Right renal cortex interstitium (tissue), 3 donors: ENCODE measurements around the gene GOLGA3. TPM values are rescaled to one million over a fixed set of nuclear protein-coding genes. Genes with fewer than 3 reads are reported as not detected.
"Not testable (repeated sequence)": the region's sequence is repeated elsewhere in the genome, so short reads cannot be mapped to it uniquely, and the experiment has no call there.

ENCODE experiments used
- DNase-seq, 3 donors: peaks; one replicate each; pipeline ENCODE4 v3.0.0-alpha.2; 2013; ENCODE audit warnings: low read depth in 3 of 3, low spot score in 2 of 3
- polyA plus RNA-seq, 3 donors: library from polyadenylated mRNA; unstranded; fragments of 120-200 nt; gene quantifications; one replicate each; pipeline ENCODE4 v1.2.1, GENCODE V29; 2013; ENCODE audit not compliant: insufficient read length in 3 of 3

GOLGA3 gene
- polyA plus RNA-seq, 3 donors, result 18.5 to 23.6 (median 21.7) TPM

DNA sequence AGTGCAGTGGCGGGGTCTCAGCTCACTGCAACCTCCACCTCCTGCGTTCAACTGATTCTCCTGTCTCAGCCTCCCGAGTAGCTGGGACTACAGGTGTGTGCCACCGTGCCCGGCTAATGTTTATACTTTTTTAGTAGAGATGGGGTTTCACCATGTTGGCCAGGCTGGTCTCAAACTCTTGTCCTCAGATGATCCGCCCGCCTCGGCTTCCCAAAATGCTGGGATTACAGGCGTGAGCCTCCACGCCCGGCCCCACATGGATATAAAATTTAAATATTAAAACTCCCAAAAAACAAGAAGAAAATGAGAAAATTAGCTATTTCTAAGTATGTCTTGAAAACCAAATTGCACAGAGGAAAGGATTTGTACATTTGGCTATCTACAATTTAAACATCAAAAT lies 16.0 kb upstream of the GOLGA3 start:
- not testable (repeated sequence) for DNase-seq

DNA sequence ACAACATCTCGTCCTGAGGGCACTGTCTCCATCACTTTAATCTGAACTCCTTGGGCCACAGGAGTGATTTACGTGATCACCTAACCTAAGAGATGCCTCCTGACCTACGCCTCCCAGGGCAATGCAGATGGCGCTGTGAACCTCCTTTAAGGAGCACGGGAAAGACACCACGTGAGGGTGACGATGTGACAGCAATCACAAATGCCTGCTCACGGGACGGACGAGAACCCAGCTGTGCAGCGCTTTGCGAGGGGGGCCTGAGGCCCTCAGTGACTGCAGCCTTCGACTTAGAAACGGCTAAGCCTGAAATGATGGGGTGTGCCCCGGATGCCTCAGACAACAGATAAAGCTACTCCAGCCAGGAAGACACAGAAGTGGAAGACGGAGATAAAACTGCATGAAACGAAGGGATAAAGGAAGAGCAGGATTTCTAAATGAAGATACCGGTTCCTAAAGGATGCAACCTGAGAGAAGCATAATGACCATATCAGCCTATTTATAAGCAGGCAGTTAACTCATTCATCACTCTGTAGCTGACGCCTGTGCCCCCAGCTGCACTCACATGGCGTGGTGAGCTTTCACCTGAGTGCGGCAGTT lies 13.9 kb upstream of the GOLGA3 start:
- no peak for DNase-seq

DNA sequence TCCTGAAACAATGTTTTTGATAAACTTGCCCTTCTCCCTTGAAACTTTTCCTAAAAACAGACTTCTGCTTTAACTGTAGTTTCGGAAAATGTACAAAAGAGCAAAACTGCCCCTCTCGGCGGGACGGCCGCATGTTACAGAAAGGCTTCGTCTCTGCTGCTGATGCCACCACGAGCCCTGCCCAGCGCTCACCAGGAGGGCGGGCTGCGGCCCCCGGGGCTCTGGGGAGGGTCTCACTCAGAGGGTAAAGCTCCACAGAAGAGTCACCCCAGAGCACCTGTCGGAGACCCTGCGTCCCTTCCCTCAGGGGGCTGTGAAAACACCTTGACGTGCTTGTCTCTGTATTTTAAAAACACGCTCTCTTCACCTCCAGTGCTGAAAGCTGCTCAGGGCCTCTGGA lies 12.5 kb upstream of the GOLGA3 start:
- no peak for DNase-seq

DNA sequence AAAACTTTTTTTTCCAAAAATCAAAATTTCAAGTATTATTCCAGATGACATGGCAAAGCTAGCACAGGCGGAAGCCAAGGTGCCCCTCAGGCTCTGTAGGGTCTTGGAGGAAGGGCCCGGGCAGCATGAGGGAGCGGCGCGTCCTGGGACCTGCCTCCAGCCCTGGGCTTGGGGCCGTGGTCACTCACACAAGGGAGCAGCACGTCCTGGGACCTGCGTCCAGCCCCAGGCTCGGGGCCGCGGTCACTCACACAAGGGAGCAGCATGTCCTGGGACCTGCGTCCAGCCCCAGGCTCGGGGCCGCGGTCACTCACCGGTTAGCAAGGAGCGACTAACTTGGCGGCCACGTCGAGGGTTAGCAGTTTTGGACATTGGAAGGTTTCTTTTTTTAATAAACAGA lies 11.9 kb upstream of the GOLGA3 start:
- DNase-seq, result no peak

DNA sequence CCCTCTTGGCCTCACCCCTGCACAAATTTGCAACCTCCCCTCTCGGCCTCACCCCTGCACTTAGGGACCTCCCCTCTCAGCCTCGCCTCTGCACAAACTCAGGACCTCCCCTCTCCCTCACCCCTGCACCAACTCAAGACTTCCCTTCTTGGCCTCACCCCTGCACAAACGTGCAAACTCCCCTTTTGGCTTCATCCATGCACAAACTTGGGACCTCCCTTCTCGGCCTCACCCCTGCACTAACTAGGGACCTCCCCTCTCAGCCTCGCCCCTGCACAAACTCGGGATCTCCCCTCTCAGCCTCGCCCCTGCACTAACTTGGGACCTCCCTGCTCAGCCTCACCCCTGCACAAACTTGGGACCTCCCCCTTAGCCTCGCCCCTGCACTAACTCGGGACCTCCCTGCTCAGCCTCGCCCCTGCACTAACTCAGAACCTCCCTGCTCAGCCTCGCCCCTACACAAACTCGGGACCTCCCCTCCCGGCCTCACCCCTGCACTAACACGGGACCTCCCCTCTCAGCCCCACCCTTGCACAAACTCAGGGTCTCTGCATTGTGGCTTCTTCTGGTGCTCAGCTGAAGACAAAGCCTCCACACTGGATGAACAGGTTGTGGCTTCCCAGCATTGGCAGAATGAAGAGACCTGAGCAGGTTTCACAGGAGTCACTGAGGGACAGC lies 11.0 kb upstream of the GOLGA3 start:
- no peak for DNase-seq

DNA sequence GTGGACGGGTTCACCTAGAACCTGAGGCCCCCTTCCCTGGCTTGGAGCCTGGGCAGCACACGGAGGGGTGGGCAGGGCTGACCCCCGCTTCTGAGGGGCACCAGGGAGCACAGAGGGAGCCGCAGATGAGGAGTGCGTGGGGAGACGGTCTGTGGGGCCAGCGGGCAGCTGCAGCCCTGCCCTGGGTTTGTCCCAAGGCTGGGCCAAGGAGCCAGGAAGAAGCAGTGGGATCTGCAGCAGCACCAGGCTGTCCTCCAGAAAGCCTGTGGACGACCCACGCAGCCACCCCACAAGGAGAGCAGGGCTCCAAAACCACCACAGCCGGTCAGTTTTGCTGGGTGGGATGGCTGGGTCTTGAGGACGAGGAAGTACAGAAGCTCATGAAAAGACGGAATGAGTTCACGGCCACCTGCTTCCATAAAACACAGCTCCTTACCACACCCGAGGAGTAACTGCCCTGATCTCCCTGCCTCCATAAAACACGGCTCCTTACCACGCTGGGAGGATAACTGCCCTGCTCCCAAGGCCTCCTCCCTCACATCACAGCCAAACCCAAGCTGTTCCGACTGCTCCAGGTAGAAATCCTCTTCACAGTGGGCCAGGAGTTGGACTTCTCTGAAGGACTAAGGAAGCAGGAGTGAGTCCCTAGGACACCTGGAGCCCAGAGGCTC lies 9.9 kb upstream of the GOLGA3 start:
- DNase-seq, result no peak

DNA sequence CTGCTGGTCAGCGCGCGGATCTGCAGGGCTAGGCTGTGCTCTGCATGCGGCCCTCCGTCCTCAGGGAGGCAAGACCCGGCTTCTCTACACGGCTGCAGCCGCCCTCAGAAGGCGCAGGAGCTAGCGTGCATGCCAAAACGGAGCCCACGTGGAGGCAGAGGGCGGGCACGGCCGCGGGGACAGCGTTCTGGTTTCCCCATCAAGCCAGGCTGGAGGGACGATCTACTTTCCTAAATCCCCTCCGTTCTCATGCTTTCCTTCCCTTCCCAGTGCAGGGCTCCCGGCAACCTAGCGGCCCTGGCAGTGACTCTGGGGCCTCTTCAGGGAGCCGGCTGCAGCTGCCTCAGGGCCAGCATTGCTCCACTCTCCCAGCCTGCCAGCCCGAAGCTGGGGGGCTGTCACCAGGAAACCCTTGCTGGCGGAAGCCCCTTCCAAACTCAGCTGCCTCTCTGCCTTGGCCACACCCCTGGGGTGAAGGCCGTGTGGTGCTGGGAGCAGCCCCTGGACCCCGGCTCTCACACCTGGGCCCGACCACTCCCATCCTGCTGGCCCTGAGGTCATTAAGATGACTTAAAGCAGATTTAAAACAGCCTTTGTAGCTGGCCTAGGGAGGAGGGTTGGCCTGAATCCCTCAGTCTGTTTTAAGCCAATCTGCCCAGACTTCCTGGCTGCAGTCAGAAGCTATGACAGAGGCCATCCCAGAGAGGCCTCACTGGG lies 9.2 kb upstream of the GOLGA3 start:
- no peak for DNase-seq

DNA sequence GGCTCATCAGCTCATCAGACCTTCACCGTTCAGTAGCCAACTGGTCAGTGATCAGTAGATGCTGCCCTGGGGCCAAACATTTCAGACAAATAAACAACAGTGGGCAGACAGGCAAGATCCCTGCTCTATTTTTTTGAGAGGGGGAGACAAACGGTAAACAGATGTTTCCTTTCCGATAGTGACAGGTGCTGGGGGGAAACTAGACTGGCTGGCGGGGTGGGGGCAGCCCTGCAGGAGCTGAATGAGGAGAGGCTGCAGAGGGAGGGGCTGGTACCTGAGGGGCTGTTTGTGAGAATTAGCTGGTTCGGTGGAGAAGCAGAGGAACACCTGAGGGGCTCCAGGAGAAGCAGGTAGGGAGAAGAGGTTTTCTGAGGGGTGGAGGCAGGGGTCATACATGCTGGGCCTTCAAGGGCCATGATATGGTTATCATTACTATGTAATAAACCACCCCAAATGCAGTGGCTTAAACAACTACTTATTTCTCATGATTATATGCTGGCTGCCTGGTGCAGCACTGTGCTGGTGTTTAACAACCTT lies 8.2 kb upstream of the GOLGA3 start:
- no peak for DNase-seq

DNA sequence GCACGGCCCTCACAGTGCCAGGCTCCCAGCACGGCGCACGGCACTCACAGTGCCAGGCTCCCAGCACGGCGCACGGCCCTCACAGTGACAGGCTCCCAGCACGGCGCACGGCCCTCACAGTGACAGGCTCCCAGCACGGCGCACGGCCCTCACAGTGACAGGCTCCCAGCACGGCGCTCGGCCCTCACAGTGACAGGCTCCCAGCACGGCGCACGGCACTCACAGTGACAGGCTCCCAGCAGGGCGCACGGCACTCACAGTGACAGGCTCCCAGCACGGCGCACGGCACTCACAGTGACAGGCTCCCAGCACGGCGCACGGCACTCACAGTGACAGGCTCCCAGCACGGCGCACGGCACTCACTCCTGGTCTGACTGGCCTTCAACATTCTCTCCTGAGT lies 7.6 kb upstream of the GOLGA3 start:
- not testable (repeated sequence) for DNase-seq

DNA sequence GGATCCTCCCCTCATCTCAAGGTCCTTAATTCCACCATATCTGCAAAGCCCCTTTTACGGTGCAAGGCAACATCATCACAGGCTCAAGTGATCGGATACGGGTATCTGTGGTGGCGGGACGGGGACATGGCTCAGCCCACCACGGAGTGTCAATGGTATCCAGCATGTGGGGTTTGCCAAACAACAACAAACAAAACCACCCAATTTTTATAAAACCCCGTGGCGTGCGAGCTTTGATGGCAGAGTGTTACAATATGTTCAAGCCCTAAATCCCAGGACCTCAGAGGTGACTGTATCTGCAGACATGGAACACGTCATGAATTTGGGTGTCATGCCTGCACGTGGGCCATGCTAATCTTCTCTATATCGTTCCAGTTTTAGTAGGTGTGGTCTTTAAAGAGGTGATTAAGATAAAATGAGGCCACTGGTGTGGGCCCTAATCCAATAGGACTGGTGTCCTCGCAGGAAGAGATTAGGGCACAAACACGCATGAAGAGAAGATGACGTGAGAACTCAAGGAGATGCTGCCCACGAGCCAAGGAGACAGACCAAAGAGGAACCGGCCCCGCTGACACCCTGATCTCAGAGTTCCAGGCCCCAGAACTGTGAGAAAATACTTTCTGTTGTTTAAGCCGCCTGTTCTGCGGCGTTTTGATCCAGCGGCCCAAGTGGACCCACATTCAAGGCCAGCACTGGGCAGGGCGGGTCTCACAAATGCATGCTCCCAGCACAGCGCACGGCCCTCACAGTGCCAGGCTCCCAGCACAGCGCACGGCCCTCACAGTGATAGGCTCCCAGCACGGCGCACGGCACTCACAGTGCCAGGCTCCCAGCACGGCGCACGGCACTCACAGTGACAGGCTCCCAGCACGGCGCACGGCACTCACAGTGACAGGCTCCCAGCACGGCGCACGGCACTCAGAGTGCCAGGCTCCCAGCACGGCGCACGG lies 6.7 kb upstream of the GOLGA3 start:
- DNase-seq, result no peak

DNA sequence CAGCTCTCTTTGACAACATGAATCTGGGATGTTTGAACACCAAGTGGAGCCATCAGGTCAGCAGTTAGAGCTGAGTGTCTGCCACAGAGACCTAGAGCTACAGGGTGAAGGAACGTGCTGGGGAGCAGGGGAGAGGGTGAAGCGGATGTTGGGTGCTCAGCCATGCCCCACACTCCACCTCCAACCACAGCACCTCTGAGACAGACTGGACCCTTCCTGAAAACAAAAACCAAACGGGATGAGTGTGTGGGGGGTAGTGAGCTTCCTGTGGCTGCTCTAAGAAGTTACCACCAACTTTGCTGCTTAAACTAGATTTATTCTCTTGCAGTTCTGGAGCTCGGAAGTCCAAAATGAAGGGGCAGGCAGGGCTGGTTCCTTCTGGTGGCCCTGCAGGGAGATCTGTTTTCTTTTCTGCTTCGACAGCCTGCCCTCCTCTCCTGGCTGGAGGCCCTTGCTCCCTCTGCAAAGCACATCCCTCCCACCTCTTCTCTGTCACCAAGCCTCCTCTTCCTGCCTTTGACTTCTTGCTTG lies 5.6 kb upstream of the GOLGA3 start:
- no peak for DNase-seq

DNA sequence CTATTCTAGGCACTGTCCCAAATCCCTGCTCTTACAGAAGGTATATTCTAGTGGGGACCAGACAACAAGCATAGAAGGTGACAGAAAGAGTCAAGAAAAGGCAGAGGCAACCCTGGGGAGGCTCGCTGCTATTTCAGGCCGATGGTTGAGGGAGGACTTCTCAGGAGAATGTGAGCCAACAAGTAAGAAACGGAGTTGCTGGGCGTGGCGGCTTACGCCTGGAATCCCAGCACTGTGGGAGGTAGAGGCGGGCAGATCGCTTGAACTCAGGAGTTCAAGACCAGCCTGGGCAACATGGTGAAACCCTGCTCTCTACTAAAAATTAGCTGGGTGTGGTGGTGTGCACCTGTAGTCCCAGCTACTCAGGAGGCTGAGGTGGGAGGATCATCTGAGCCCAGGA lies 4.7 kb upstream of the GOLGA3 start:
- no peak for DNase-seq

DNA sequence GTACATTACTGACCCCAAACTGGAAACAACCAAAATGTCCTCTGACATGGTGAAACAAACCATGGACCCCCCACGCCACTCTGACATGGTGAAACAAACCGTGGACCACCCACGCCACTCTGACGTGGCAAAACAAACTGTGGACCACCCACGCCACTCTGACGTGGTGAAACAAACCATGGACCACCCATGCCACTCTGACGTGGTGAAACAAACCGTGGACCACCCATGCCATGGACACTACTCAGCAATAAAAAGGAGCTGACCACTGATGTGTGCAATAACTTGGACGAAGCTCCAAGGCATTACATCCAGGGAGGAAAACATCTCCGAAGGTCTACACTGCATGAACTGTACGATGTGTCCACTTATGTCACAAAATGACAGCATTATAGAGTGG lies 3.1 kb upstream of the GOLGA3 start:
- DNase-seq, result no peak

DNA sequence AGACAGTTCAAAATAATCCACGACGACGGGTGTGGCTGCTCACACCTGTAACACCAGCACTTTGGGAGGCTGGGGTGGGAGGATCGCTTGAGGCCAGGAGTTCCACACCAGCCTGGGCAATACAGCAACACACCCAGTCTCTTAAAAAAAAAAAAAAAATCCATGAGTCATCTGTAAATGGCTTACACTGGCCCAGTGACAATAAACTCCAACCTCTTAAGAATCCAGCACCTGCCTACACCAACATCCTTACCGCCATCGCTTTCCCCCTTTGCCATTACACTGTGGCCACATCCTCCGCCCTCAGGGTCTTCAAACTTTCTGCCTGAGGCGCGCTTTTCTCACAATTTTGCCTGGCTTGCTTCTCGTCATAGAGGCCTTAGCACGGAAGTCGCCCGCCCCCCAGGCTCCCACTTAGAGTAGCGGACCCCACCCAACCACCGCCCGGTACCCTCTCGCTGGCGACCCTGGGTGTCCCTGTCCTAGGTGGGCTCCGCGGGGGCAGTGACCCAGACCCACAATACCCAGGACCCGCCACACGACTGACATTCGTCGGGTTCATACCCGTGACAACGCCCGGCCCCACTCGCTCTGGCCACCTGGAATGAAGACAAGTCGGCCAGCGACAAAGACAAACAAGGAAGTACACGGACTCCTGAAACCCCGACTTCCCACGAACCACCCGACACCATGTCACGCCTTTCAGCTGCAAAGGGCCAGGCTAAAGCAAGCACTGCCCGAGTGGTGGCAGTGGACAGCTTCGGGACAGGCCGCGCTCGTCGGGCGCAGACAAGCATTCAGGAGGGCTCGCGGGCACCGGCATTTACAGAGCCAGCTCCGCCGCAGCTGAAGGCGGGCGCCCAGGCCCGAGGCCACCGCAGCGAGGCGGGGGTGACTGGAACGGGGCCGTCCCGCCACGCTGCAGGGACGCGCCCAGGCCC lies 636 bp downstream of the GOLGA3 start:
- DNase-seq, result no peak

DNA sequence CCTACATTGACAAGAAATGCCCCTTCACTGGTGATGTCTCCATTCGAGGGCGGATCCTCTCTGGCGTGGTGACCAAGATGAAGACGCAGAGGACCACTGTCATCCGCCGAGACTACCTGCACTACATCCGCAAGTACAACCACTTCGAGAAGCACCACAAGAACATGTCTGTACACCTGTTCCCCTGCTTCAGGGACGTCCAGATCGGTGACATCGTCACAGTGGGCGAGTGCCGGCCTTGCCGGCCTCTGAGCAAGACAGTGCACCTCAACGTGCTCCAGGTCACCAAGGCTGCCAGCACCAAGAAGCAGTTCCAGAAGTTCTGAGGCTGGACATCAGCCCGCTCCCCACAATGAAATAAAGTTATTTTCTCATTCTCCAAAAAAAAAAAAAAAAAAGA lies 2.8 kb downstream of the GOLGA3 start:
- no peak for DNase-seq

DNA sequence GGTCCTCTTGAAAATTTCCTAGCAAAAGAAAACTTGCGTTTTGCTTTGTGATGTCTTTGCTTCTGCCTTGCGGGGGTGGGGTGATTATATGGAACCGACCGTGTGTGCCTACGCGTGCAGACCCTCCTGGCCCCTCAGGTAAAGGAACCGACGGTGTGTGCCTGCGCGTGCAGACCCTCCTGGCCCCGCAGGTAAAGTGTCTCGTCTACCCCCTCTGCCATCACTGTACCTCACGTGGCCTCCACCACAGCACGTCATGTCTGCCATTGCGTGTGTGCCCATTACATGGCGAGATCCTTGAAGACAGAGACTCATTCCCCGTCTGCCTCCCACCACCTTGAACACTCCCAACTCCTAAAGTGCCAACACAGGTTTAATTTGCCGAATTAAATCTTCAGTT lies 3.6 kb downstream of the GOLGA3 start:
- no peak for DNase-seq

DNA sequence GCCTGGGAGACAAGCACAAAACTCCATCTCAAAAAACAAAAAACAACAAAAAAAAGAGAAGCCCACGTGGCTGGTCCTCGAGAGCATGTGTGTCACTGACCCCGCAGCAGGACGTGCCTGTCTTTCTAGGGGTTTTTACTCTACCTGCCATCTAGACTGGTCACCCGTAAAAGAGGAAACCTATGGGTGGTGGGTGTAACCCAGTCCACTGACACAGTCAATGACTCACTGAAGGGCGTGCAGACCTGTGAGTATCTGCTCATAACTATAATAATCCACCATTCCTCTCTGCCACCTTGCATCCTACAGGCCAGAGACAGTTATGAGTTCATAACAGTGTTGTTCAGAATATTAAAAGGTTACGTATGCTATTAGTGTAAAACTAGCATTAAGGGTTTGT lies 4.6 kb downstream of the GOLGA3 start:
- DNase-seq, result no peak

DNA sequence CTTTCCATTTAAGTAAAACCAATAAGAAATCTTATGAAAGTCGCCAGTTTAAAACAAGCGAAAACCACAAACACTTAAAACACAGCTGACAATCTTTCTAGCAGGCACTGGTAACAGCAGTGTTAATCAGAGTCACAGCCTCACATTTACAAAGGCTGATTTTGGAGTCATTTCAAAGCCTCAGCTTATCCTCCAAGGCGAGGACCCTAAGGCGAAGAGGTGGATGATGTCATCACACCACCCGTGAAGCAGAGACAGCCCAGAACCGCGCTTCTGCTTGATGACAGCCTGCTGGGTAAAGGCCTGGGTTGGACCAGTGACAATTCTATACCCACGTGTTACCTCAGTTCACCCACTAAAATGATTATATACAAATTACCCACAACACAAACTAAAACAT lies 10.1 kb downstream of the GOLGA3 start:
- no peak for DNase-seq

DNA sequence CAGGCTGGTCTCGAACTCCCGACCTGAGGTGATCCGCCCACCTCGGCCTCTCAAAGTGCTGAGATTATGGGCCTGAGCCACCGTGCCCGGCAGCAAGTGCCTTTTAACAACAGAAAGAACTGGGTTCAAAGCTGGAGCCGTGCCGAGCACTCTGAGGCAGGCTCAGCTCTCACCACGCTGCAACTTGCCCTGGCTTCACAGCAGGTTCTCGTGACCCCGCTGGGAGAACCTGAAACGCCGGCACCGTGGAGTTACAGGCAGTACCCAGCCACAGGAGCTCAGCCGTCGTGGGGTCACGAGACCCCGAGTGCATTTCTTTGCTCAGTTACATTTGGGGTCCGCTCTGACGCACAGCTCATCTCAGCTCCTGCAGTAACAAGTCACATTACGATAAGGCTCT lies 14.4 kb downstream of the GOLGA3 start:
- no peak for DNase-seq
